Chondrocyte (in vitro differentiated cells): Measurements from ENCODE around the gene EXOC3L2. TPM values are rescaled to one million over a fixed set of nuclear protein-coding genes. Genes with fewer than 3 reads are reported as not detected.

ENCODE experiments used
- DNase-seq: peaks from one replicate; pipeline ENCODE4 v3.0.0; 2021; ENCODE audit warnings: mixed read lengths, low spot score
- H3K27ac Mint-ChIP-seq: one replicate; pipeline ENCODE4 v1.8.0; 2021; ENCODE audit warnings: mild to moderate bottlenecking, moderate library complexity, mixed read lengths; ENCODE audit not compliant: unreplicated experiment
- H3K27me3 Mint-ChIP-seq: 2 replicates; pipeline ENCODE4 v1.8.0; 2021; ENCODE audit warnings: low read depth, mixed read lengths
- H3K36me3 Mint-ChIP-seq: 2 replicates; pipeline ENCODE4 v1.8.0; 2021; ENCODE audit warnings: low read depth, mixed read lengths
- H3K4me1 Mint-ChIP-seq: 2 replicates; pipeline ENCODE4 v1.8.0; 2021; ENCODE audit warnings: low read depth, mild to moderate bottlenecking, mixed read lengths
- H3K4me3 Mint-ChIP-seq: one replicate; pipeline ENCODE4 v1.8.0; 2021; ENCODE audit warnings: mild to moderate bottlenecking, moderate library complexity, mixed read lengths; ENCODE audit not compliant: unreplicated experiment
- H3K9me3 Mint-ChIP-seq: 2 replicates; pipeline ENCODE4 v1.8.0; 2021; ENCODE audit warnings: low read depth, mixed read lengths
- total RNA-seq: library from RNA; stranded (reverse); gene quantifications from 3 replicates; pipeline ENCODE4 v1.2.1, GENCODE V29; 2021
- TF ChIP-seq, protein P1 (sequence below): fragments of 200-600 bp; sonication (generic); IDR thresholded peaks from 2 replicates; pipeline ENCODE4 v1.5.0; 2021; ENCODE audit warnings: antibody characterized with exemption, mild to moderate bottlenecking, moderate library complexity

EXOC3L2 gene
- total RNA-seq, 1 donor from 2014 or later: 0.37 TPM

DNA sequence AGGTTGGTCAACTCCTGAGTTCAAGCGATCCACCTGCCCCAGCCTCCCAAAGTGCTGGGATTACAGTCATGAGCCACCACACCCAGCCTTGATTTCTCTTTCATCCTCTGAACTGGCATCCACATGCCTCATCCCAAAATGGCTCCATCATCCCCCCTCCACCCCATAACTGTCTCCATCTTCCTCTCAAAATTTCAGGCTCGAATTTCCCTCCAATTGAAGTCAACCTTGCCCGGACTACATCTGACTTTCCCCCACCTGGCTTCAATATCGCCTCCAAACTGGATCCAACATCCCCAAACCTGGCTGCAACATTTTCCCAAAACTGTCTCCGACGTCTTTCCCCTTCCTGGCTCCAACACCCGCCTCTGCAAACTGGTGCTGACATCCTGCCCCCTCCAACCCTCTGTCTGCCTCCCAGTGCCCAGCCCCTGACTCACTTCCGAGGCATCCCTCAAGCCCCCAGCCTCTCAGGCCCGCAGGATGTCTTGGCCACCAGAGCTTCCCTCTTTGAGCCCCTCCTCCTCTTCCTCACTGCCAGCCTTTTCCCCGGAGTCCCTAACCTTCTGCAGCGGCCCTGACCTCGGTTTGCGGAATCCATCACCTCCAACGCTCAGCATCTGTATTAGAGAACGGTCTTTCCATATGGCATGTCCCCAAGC lies 943 bp downstream of the EXOC3L2 start:
- Mint-ChIP-seq H3K27ac (no peak overlapping the region), H3K36me3 (no peaks in the 10 kb centered on the region), H3K27me3 (no peaks in the 10 kb centered on the region), H3K4me3 (no peak overlapping the region), H3K9me3 (no peaks in the 10 kb centered on the region), H3K4me1 (peaks cover 16% of the 10 kb centered on the region)
- no peak for DNase-seq
- TF ChIP-seq, protein P1, sequence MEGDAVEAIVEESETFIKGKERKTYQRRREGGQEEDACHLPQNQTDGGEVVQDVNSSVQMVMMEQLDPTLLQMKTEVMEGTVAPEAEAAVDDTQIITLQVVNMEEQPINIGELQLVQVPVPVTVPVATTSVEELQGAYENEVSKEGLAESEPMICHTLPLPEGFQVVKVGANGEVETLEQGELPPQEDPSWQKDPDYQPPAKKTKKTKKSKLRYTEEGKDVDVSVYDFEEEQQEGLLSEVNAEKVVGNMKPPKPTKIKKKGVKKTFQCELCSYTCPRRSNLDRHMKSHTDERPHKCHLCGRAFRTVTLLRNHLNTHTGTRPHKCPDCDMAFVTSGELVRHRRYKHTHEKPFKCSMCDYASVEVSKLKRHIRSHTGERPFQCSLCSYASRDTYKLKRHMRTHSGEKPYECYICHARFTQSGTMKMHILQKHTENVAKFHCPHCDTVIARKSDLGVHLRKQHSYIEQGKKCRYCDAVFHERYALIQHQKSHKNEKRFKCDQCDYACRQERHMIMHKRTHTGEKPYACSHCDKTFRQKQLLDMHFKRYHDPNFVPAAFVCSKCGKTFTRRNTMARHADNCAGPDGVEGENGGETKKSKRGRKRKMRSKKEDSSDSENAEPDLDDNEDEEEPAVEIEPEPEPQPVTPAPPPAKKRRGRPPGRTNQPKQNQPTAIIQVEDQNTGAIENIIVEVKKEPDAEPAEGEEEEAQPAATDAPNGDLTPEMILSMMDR: no peak

DNA sequence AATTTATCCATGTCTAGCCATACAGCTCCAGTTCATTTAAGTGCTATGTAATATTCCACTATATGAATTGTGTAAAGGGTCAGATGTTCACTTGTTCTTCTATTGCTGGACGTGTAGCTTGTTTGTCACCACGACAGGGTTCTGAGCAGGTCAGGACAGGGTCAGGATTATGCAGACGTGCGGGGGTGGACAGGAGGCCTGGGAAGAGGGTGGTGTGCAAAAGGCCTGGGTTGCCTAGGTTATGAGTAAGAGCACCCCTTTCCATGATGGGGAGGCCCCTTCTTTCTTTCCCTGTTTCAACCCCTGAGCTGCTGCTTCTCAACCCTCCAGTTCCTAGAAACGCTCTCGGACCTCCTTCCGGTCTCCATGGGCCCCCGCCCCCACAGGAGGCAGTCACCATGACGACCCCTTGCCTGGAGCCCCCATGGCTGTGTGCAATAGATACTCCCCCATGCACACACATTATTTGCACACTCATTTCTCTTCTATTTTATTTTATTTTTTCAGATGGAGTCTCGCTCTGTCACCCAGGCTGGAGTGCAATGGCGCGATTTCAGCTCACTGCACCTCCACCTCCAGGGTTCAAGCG lies 2.0 kb downstream of the EXOC3L2 start:
- no peak overlapping the region for H3K27ac Mint-ChIP-seq
- DNase-seq: no peak
- TF ChIP-seq, protein P1: no peak
- no peak overlapping the region for H3K4me3 Mint-ChIP-seq
- no peaks in the 10 kb centered on the region for H3K36me3 Mint-ChIP-seq
- H3K27me3 Mint-ChIP-seq: no peaks in the 10 kb centered on the region
- H3K4me1 Mint-ChIP-seq: peaks cover 16% of the 10 kb centered on the region
- no peaks in the 10 kb centered on the region for H3K9me3 Mint-ChIP-seq

DNA sequence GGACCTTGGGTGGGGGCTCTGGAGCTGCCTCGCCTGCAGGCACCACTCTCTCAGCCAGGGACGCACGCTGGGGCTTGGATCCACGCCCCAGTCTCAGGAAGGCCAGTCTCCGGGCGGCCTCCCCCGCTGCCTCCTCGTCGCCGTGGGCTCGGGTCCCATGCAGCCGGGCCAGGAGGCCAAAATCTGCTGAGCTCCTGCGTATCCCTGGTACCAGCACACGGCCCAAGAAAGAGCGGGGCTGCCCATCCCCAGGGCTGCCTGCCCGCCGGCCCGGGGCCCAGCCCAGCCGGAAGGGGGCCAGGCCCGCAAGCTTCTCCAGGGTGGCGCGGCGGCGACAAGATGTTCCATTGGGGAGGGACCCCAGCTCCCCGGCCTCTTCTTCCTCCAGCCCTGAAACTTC lies 6.7 kb downstream of the EXOC3L2 start:
- no peaks in the 10 kb centered on the region for H3K9me3 Mint-ChIP-seq
- H3K4me3 Mint-ChIP-seq: no peak overlapping the region
- H3K36me3 Mint-ChIP-seq: no peaks in the 10 kb centered on the region
- H3K27me3 Mint-ChIP-seq: peaks cover 2% of the 10 kb centered on the region
- no peak overlapping the region for H3K27ac Mint-ChIP-seq
- TF ChIP-seq, protein P1: no peak
- DNase-seq: no peak
- H3K4me1 Mint-ChIP-seq: peaks cover 9% of the 10 kb centered on the region

DNA sequence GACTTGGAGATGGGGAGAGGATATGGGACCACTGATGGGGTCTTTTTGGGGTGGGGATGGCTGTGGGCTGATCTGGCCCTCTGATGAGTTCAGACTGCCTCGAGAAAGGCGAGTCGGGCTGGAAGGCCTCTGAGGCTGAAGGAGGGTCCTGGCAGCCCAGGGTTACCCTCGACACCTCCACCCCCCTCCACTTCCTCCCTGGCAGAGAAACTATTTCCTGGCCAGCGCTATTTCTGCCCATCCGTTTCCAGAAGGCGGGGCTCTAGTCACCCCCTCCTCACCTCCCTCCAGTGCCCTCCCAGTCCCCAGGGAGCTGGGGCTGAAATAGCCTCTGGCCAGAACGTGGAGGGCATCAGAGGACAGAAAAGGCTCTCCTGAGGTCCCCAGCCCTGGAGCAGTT lies 9.7 kb downstream of the EXOC3L2 start:
- H3K27me3 Mint-ChIP-seq: peaks cover 2% of the 10 kb centered on the region
- peaks cover 9% of the 10 kb centered on the region for H3K4me1 Mint-ChIP-seq

DNA sequence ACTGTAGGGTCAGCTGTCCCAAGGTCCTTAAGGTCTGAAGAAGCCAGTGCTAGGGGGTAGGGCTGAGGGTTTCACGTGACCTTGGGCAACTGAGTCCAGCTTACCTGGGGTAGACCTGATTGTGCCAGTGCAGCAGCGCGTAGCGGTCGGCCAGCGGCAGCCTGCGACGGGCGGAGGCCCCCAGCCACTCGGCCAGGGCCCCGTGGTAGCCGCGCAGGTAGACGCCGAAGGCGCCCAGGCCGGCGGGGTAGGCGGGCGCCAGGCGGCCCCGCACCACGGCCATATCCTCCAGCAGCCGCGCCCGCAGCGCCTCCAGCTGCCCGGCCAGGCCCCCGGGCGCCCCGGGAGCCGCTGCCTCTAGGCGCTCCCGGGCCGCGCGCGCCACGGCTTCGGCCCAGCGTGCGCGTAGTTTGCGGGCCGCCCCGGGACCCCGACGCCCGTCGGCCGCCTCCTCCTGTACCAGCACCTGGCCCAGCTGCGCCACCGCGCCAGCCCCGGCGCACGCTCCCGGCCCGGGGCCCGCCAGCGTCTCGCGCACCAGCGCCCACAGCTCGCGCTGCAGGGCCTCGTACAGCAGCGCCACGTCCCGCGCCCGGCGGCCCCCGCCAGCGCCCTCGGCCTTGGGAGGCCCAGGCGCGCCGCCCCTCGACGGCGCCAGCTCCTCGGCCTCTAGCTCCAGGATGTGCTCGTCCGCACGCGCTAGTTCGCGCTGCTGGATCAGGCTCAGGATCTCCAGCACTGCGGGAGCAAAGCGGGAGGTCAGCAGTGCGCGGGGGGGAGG lies 10.9 kb downstream of the EXOC3L2 start:
- H3K36me3 Mint-ChIP-seq: no peaks in the 10 kb centered on the region
- H3K27me3 Mint-ChIP-seq: peaks cover 2% of the 10 kb centered on the region
- no peak overlapping the region for H3K4me3 Mint-ChIP-seq
- peaks cover 9% of the 10 kb centered on the region for H3K4me1 Mint-ChIP-seq
- H3K27ac Mint-ChIP-seq: no peak overlapping the region
- no peaks in the 10 kb centered on the region for H3K9me3 Mint-ChIP-seq
- TF ChIP-seq, protein P1: no peak
- DNase-seq: no peak

More for the DNA sequence above, 9.7 kb downstream of the EXOC3L2 start:
- DNase-seq: no peak
- Mint-ChIP-seq H3K9me3 (no peaks in the 10 kb centered on the region), H3K4me3 (no peak overlapping the region), H3K36me3 (no peaks in the 10 kb centered on the region), H3K27ac (no peak overlapping the region)
- TF ChIP-seq, protein P1: no peak
